DLD1 (cell line): ENCODE results near the gene PXDN.

Experiments used
- in situ Hi-C: cut with HindIII; loops from 2 replicates; pipeline ENCODE4 v1.10.0; 2017; ENCODE audit warnings: low sequenced_read_pairs

PXDN gene

DNA sequence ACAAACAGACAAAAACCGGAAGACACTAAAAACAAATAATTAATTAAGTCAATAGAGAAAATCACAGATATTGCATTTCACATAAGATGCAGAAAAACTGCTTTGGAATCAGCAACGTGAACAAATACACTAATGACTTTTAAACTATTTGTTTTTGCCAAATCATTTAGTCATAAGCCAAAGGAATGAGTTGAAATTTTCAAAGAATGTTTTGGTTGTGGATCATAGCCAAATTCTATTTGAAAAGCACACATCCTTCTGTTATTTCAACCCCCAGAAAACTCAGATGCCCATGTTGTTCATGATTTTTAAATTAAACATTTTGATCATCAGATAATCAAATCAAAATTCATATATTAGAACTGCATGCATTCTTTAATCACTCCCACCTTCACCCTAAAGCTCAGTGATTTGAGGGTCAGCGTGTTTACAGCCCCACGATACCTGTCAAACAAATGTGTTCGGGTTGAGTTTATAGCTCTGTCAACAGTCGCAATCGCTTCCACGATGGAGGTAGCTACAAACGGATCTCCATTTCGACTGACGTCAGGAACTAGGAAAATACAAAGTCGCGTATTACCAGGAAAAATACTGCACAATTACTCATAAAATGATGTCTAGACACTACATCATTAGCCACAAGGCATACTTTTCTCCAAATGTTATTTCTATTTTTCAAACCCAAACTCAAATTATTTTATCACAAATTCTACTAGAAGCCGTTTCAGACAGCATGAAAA, 90.2 kb downstream of the PXDN start:
- in situ Hi-C loops, result no loop called here

DNA sequence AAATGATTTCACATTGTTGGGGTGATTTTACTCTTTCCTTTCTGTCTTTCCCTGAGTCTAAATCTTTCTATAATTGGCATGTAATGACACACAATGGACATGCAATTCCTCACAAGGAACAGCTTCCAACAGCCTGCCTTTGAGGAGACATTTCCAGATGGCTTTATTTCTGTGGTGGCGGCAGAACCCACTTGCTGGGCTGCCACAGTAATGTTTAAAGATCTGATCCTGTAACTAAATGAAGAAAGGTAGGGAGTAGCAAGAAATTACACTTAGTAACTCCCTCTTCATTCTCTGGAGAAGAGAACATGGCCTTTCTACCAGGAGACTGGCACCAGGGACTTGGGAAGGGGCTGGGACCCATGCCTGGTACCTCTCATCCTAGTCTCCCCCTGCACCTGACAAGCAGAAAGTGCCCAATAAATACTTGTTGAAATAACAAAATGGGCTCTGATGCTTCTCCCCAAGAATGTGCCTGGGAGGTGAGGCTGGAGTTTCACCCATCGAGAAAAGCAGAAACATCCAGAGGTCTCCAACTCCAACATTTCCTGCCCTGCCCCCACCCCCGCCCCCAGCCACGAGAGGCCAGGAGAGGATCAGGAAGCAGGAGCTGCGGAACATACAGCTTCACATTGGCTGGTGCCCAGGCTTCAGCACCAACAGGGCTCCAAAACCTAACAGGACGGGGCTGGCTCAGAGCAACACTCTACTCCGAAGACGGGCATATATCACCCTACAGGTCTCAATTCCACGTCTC, 92.1 kb downstream of the PXDN start:
- in situ Hi-C loops, result no loop called here

DNA sequence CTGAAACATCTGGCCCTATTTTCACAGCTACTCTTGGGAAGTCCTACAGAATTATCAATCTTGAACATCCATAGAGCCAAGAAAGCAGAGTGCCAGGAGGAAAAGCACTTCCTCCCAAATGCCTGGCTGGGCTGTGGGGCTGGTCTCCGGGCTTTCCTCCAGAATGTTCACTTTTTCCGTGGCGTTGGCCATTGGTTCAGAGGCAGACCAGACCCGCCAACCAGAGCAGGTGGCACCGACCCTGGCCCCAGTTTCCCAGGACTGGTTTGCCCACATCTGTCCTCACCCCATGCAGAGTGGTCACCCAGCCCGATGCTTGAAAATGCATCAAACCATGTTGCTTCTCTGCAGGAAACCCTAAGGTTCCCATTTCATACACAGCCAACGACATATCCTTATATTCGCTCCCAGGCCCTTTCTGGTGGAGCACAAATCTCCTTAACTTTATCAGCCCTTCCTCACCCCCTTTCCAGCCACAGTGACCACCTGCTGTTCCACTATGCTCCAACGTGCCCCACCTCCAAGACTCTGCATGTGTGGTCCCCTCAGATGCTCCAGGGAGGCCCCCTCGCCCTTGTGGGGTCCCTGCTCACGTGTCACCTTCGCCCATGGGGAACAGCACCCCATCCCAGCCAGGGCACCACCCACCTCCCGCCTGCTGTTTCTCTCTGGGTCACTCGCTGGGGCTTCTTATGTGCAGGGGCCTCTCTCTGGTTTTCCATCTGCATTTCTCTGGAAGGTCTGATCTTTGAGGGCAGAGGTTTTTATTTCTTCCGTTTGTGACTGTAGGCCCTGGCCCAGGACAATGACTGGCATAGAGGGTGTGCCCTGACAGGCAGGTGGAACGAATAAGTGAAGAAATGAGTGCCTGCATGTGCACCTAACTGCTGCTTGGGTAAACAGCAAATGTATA, 92.9 kb downstream of the PXDN start:
- in situ Hi-C loops, result no loop called here

DNA sequence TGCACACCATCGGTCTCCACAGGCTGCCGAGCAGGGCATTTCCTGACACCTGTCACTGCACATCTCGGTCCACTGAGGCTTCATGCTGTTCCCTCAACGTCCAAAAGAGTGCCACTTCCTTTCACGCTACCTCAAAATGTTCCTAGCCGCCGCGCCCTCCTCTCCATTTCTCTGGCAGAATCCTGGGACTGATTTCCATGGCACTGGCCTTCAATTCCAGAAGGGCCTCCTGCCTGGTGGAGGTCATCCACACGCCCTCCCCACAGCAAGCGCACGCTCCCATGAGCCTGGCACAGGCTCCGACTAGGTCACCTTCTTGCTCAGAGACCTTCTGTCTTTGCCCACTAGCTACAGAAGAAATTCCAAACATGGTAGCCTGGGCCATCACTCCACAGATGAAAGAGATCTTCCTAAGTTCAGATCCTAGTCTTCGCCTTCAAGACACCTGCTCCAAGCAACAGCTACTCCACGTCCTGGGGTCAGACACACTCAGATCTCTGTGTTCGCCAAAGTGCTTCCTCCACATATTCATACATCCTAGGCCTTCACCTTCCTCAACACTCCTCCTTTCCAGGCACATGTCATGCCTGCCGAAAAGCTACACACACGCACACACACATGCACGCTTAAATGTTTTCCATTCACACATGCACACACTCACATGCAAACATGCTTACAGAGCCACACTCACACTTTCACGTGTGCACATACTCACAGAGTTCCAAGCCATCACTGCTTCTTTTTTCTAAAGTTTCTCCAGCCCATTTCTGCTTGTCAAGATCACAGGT, 94.0 kb downstream of the PXDN start:
- in situ Hi-C loops, result no loop called here

DNA sequence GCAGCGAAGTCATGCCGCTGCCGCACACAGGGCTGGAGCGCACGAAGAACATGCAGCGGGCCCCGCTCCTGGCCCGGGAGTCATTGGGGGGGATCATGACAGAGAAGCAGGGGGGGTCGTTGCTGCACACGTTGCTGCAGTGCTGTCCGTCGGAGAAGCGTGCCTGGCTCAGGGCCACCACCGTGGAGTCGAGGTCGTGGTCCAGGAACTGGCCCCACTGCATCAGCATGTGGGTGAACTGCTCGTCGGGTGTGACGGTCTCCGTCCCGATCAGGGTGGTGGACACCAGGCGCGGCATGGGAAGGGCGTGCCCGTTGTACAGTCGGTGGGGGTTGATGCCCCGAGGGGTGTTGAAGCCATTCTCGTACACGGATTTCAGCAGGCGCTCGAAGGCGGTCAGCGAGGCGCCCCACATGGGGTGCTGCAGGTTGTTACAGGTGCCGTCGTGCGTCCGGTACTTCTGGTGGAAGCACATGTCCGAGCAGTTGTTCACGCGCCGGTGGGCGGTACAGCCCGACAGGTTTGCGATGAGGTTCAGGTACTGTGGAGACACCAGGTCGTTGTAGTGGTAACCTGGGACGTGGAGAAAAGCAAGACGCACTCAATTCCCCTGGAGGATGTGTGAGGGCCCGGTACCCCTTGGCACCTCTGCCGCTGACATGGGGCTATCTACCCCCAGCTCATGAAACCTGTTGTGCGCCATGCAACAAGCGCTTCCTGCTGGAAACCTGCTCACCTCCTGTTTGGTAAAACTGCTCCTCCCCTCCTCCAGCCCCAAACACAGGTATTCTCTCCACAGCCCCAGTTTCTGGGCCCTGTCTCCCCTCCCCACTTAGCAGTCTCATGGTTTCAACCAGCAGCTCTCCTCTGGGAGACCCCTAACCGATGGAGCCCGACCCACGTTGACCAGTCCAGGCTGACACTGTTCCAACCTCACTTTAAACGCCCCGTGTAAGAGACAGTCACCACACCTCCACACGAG, 94.9 kb downstream of the PXDN start:
- in situ Hi-C loops, result loop anchor here (25.0 kb wide), 1 partner anchor 962 kb away; the partner anchor contains the start of gene TMEM18

DNA sequence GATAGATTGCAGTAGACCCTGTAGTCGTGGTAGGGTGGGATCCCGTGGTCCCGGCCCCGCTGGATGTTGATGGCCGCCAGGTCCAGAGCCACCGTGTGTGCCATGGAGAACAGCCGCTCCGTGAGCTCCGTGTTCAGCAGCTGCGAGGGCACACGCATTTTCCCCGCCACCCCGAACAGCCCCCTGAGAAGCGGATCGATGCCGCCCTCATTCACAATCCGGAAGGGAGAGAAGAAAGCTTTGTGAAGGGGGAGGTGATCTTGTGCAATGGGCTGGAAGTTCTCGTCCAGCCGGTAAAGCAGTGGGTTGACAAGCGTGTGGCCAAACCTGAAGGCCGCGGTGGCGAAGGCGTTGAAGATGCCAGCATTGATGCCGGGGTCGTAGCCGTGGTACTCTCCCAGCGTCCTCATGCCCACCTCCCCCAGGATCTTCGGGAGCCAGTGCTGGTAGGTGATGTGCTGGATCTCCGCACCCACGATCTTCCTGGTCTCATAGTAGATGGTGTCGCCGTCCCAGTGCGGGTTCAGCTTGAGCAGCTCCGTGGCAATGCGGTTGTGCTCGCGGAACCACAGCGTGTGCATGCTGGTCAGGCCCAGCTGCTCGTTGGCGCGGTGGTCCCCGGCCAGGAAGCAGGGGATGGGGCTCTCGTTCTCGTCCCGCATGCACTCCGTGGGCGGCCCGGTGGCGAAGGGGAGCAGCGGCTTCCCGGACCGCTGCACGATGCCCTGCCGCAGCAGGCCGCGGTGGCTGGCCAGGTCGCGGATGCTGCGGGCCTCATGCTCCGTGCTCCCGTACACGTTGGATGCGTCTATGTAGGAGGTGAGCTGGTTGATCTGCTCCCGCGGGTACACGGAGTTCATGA, 95.8 kb downstream of the PXDN start:
- in situ Hi-C loops, result loop anchor here (25.0 kb wide), 1 partner anchor 961 kb away; the partner anchor contains the start of gene TMEM18

DNA sequence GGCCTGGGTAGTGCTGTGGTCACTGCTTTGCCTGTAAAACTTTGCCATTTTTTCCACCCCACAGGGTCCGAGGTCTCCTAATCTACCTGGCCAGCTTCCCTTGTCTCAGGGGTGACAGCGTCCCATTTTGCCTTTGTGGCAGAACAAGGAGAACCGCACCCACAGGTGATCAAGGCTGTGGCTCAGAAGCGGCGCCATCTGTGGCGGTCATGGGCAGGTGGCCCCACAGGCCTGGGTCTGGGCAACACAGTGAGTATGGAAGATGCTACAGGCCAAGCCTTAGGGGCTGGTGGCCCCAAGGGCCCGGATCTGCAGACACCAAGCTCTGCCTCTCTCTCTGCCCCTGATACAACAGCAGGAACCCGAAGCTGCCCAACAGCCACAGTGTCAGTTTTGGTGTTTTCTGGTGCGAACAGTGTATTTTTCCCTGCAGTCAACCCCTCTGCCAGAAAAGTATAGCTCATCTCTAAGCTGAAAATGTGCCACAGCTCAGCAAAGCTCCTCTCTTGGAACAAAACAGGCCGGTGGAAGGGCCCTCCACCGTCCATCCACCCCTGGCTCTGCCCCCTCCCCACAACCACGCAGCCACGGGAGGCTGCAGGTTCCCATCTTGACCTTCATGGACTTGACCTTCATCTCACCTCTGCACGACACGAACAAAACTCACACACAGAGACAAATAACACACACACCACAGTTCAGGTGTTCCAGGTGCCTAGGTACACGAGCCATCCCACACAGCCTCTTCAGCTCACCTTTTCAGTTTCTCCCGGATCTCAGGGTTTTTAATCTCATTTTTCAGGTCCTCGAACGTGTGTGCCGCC, 96.7 kb downstream of the PXDN start:
- in situ Hi-C loops, result loop anchor here (25.0 kb wide), 1 partner anchor 960 kb away; the partner anchor contains the start of gene TMEM18

DNA sequence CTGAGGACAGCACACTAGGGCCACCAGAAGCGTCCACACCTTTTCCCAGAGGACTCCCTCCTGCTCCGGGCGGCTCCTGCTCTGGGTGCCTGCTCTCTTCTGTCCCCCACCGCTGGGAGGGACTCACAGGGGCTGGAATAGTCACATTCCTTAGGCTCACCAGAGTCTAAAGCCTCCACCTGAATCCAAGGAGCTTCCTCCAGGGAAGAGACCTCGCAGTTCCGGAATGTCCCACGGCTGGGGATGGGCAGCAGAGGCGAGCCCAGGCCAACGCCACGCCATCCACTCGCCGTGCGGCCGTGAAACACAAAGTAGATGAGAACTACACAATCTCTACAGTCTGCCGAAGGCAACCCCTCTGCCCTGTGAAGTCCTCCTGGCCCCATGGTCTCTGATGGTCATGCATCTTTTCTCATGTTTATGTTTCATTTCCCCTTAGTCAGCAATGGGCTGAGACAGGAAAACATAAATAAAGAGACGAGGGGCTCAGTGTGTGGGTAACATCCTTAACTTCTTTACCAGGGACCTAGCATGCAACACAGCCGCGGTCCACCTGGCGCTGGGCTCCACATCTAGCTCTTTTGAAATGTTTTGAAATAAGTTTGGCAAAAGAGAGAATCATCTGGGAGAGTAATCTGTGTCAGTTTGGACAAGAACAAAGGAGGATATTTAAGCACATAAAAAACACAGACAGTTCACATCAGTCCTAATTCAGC, 98.4 kb downstream of the PXDN start:
- in situ Hi-C loops, result loop anchor here (25.0 kb wide), 1 partner anchor 959 kb away; the partner anchor contains the start of gene TMEM18

DNA sequence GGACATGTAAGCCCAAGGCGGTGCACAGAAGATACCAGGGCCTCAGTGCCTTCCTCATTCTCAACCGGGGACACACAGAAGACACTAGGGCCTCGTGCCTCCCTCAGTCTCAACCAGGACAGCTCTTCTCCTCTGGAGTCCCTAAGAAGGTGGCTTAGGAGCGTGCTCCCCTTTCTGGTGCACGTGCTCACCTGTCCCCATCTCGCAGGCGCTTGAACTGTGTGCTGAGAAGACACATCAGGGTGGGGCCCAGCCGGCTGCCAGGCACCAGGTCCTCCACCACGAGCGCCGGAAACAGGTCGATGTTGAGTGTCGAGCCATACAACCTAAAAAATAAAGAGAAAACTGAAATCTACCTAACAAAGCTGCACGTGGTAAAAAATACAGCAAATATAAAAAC, 99.9 kb downstream of the PXDN start:
- in situ Hi-C loops, result loop anchor here (25.0 kb wide), 1 partner anchor 957 kb away; the partner anchor contains the start of gene TMEM18

DNA sequence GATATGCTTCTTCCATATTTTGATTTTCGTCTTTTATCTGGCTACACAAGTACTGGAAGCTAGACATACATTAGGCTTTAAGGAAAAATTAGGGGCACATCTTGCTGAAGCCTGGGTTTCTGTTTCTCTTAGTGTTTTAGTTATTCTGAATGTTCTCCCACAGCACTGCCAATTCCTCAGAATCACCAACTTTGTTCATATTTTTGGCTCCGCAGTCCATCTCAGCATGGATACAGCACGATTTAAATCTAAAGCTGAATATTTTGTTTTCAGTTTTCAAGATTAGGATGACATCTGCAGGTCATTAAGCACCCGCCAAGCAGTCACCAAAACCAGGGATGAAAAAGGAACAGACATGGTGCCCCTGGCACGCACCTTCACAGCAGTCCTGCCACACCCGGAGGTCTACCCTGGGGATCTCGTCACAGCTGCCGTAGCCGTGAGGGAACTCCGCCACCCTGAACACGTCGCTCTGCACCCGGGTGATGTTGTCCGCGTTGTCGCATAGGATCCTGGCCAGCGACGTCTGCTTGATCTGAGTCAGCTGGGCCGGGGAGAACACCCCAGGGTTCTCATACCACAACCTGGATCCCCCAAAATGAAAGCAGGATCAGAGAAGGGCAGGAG, 101.2 kb downstream of the PXDN start:
- in situ Hi-C loops, result loop anchor here (25.0 kb wide), 1 partner anchor 956 kb away; the partner anchor contains the start of gene TMEM18

DNA sequence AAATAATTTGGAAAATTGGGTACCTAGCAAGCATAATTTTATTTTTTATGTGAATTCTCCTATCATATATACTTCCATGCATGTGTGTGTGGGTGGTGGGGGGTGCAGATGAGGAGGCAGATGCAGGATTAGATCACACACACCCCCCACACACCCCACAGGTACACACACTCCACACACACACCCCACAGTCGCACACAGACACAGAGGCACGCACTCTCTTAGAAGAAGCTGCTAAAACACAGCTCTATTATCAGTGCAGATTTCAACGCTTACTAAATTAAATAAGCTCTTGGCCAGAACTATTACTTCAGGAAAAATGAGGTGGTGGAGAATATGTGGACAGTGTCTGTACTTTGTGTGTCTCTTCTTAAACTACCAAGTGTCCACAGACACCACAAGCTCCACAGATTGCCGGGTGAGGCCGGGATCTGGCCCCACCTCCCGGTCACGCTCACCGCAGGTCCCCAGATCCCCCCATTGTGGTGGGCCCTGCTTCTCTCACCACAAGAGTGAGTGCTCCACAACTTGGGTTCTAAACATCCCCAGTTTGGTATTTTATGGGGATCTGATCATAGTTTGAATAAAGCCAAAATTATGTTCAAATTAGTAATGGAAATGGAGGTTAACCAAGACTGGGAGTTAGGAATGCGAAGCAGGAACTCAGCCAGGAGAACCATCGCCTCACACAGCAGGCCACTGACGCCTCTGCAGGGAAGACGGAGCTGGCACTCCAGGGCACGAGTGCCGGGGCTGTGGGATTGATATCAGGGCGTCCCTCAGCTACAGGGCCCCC, 102.1 kb downstream of the PXDN start:
- in situ Hi-C loops, result loop anchor here (25.0 kb wide), 1 partner anchor 955 kb away; the partner anchor contains the start of gene TMEM18

DNA sequence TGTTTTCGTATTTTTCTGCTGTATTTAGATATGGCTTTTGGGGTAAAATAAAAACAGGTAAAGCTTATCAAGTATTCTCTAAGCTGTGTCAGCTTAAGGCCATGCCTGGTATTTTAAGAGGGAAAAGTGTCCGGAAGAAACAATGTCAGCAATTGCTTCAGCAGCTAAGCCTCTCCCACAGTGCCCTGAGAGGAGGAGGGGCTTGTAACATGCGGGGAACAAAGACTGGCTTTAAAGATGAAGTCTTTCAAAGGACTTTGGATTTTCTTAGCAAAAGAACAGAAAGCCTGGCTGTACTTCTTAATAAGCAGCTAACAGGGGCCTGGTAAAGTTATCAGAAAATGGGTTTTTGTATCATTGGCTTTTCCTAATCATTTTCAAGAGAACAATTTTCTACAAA, 102.8 kb downstream of the PXDN start:
- in situ Hi-C loops, result loop anchor here (25.0 kb wide), 1 partner anchor 954 kb away; the partner anchor contains the start of gene TMEM18

DNA sequence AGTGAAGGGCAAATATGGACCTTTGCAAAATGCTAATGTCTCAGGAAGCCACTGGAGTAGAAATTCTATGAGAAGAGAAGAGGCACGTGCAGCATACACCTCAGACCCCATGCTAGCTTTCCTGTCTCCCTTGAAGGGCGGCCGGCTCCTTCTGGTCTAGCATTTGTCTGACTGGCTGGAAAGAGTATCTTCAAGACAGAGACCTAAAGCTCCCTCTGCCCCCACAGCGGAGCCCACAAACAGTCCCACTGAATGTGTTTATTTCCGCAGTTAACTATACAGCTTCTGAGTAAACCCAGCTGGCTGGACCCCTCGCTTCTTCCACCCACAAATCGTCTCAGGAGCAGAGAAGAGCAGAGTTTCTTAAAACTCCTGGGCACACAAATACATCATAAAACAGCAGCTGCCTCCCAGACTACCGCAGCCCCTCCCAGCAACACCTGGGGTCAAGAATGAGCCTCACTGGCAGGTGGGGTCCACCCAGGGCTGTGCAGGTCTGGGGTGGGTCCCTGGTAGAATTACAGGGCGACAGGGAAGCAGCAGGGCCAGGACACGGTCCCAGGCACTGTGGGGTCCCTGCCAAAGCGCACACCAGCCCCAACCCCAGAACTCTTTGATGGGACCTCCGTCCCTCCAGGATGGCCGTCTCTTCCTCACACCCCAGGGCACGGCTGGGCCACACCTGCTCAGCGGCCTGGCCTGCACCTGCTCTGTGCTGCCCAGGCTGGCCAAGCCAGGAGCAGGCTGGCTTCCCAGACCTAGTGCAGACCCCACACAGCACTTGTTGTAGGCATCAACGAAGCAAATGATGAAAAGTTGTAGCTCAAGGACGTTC, 103.8 kb downstream of the PXDN start:
- in situ Hi-C loops, result loop anchor here (25.0 kb wide), 1 partner anchor 953 kb away; the partner anchor contains the start of gene TMEM18
